NAMALWA (cell line): ENCODE data around the gene IL36RN.

Experiments
- DNase-seq: peaks from one replicate; pipeline ENCODE4 v3.0.0-alpha.2; 2015; ENCODE audit warnings: low spot score

Gene IL36RN

DNA sequence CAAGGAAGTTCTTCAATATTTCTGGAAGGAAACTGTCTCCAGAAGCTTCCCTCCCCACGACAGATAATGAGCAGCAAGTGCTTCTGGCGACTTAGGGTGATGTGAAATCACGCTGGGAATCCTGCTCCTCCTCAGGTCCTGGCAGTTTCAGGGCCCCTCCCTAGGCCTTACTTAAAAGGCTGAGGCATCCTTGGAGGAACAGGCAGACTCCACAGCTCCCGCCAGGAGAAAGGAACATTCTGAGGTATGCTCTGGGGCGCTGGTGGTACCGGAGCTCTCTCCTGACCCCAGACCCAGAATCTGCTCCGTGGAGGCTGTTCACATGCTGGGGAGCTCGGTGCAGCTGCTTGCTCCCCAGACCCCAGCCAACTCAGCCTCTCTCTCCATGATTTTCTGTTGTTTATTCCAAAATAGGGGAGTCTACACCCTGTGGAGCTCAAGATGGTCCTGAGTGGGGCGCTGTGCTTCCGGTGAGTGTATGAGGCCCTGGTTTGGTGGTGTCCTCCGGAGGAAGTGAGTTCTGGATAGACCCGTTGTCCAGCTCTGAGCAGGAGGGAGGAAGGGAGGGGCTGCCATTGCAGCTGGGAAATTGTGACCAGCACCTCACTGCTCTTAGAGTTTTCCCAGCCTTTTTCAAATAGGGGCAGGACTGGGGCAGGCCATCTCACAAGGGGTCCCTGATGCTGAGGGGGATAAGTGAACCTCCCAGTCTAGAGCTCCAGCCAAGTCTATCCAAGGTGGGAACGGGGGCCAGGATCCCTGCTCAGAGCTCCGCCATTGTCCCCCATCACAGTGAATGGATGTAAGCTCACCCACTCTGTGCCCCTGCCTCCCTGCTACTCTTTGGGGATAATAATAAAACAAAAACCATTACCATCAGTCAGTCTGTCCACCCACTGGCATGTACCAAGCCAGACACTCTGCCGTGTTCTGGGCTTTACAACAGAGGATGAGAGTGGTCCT, at the start of gene IL36RN:
Gene IL36RN, plus strand, starts transcription at position 201 of the 963 bp plus-strand sequence. Its CDS starts 241 bp downstream, at position 442.
- DNase-seq: no peak

DNA sequence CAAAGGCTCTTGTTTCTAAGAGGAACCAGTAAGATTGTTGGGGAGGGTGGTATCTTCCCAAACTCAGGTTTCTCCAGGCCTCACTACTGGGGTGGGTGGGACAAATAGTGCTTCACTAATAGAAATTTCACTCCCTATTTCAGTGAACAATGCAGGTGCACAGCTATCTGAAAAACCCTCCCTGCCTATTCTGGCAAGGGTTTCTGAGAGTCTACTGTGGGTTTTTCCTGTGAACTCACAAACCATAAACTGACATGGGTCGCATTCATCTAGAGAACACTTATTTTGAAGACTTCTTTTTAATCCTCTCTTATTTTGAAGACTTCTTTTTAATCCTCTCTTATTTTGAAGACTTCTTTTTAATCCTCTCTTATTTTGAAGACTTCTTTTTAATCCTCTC, 49.4 kb upstream of the IL36RN start:
- no peak for DNase-seq

DNA sequence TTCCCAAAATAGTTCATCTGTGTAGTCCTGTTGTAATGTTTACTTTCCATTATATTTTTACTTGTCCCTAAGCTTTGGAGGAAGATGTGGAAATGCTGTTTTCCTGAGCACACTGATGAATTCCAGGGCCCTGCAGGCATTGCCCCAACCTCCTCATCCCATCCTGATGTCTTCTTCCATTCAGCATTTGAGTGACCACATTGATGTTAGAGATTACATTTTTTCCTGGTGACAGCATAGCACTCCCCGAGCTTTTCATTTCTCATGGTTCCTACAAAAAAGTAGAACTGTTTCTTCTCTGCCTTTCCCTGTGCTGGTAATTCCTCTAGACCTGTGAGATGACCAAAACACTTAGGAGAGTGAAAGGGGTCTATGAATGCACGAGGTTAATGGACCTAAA, 48.9 kb upstream of the IL36RN start:
- no peak for DNase-seq

DNA sequence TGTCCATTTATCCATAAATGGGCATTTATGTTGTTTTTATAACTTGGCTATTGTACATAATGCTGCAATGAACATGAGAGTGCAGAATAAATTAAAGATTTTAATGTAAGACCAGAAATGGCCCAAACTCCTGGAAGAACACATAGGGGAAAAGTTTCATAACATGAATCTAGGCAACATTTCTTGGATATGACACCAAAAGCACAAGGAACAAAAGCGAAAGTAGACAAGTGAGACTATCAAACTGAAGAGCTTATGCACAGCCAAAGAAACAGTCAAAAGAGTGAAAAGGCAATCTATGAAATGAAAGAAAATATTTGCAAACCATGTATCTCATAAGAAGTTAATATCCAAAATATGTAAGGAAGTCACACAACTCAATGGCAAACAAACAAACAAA, 47.9 kb upstream of the IL36RN start:
- no peak for DNase-seq

DNA sequence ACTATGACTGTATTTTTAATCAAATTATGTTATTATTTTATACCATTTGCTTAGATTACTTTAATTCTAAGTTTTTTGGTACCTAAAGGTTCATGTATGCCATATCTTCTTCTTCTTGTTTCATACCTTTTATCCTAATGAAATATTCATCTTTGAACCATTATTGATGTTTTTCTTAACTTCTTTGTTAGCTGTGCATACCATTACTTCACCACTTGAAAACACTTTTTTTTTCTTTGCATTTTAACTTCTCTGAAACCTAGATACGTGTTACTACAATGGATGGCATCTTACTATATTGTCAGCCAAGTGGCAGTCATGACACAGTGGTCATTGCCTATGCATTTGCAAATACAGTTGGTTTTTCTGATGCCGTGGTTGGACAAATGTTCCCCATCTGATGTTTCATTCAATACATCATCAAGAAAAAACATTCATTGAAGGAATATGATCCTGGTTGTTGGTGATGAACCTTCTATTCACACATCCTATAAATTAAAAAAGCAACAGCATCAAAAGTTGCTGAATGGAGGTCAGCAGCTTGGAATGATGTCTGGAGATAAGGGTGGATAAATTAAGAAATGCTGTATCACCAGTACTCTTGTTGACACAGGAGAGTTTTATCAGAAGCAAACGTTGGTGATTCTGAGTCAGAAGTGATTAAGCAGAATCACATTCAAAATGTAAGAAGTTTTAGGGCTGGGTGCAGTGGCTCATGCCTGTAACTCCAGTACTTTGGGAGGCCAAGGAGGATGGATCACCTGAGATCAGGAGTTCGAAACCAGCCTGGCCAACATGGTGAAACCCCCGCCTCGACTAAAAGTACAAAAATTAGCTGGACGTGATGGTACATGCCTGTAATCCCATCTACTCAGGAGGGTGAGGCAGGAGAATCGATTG, 46.3 kb upstream of the IL36RN start:
- no peak for DNase-seq

DNA sequence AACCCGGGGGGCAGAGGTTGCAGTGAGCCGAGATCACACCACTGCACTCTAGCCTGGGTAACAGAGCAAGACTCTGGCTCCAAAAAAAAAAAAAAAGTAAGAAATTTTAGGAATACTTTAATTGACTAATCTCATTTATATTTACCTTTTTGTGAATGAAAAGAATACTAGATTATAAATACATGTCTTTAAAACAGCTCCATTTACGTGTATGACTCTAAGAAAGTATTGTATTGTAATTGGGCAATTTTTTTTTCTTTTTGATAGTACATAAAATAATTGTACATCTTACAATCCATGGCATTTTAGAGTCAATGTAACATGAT, 45.7 kb upstream of the IL36RN start:
- no peak for DNase-seq

DNA sequence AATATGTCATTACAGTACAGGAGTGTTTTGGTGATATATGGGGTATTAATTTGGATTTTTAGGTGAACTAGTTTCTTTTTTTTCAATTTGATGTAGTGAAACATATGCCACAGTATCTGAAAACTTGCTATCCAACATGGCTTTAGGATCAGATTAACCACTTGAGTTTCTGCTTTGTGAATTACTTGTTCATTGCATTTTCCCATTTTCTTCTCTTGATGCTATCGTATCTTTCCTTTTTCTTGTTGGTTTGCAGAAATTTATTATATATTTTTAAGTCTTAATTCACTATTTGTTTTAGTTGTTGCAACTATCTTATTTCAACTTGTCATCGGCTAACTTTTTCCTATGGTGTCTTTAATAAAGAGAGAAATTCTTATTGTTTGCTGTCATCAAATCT, 44.9 kb upstream of the IL36RN start:
- no peak for DNase-seq

DNA sequence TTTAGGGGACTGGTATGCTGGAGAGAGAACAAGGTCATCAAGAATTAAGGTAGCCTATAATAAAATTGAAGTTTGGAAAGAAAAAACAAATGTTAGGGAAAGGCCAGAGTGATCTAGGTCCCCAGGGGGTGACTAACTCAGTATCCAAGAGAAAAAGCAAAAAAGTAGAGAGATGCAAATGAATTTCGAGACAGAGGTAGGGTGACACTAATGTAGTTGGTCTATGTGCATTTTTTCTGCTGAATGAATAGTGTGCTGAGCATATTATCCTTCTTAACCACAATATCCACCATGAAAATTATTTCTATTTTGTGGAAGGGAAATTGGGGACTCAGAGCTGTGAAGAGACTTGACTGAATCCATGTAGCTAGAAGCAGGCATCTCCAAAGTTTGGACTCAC, 44.0 kb upstream of the IL36RN start:
- DNase-seq: no peak

DNA sequence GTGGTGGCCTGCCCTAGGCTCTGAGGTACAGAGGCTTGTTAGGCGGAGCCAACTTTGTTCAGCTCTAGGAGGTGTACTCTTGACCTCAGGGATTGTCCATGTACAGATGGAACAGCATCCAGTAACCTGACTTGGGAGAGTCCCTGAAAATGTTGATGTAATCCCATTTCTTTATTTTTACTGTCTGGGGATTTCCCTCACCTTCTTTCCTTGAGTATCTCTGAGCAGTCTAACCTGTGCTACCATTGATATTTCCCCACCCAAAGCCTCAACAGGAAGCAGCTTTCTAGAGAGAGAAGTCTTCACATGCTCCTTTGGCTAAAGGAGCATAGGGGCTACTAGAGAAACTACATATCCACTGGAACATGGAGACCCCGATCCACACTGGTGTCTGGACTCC, 43.3 kb upstream of the IL36RN start:
- DNase-seq: no peak

DNA sequence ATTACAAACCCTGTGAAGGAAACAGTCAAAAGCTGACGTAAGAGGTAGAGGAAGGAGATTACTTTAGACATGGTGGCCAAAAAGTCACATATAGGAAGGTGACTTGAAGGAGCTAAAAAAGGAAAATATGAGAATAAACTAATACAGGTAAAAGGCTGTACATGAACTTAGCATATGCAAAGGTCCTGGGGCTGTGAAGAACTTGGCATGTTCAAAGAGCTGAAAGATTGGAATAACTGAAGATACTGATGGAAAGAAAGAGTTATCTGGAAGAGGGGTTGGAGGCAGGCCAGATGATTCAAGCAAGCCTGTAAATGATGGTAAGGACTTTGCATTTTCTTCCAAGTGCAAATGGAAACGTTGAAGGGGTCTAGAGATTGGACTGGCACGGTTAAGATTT, 40.5 kb upstream of the IL36RN start:
- no peak for DNase-seq

DNA sequence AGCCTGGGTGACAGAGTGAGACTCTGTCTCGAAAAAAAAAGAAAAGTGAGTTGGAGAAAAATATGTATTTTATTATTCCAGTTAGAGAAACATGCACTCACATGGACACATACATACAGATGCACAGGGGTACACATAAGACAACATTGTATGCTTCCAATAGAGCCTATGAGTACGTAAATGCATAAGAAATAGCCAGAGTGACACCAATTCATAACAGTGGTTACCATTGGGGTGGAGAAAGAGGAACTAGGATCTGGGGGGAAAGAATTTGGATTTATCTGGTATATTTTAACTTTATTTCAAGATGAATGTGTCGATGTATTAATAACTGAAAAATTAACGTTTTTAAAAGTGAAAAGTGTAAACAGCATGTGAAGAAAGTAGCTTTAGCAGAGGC, 37.7 kb upstream of the IL36RN start:
- no peak for DNase-seq

DNA sequence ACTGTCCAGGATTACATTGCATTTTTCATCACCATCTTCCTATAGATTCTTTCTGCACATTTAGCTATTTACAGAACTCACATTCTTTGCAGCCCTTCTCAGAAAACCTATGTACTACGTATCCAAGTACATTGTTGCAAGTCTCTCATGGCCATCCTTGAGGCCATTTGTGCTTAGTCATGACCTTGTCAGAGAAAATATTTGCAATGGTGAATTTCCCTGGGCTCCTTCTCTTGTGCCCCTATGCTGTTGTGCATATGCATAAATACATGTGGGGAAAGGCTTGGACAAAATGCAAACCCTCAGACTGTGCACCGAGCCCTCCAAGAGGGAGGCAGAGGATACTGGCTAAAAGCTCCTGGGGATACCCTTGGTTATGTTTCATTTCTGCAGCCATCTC, 34.2 kb upstream of the IL36RN start:
- no peak for DNase-seq

DNA sequence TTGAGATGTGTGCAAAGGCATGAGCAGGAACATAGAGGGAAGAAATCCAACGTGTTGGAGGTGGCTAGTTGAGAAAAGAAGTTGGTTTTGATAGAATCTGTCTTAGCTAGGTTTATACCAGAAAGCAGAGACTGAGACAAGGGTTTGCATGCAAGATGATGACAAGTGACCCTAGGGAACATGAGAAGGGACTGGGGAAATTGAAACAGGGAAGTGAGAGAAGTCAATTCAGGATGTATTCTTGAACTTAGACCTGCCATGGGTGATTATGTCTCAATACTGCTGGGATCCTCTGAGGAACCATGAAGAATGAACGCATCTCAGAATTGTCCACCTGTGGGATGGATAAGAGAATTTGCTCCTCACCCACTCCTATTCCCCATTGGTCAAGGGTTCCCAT, 33.3 kb upstream of the IL36RN start:
- DNase-seq: no peak

DNA sequence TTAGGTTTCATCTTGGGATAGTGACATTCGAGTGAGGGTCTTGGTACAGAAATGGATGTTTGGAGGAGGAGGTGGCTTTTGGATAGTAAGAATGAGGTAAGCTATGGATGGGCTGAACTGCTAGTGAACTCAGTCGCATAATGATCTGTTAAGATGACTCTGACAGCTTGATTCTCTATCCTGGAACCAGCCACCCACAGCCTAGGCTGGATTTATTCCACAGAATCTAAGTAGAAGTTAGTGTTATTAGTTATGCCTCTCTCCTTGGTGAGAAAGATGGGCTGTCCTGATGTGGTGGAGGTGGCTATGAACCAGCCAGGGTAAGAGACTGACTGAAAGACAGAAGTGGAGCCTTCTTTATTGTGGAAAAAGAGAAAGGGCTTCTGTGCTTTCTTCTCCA, 31.3 kb upstream of the IL36RN start:
- DNase-seq: no peak

DNA sequence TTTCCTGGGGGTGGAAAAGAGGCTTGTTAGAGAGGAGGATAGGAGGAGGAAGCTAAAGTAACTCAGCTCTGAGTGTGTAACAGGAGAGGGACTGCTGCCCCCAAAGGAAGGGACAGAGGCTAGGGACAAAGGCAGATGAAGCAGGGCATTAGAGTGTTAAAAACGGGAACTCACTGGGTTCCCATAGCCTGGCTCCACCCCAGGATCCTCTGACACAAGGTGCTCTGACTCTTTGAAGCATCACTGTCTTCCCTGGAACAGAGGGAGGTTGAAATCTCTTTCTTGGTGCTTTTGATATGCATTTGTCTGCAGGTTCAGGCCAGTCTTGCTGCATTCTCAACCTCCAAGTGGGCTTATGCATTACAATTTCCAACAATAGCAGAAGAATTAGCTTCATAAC, 30.9 kb upstream of the IL36RN start:
- DNase-seq: no peak

DNA sequence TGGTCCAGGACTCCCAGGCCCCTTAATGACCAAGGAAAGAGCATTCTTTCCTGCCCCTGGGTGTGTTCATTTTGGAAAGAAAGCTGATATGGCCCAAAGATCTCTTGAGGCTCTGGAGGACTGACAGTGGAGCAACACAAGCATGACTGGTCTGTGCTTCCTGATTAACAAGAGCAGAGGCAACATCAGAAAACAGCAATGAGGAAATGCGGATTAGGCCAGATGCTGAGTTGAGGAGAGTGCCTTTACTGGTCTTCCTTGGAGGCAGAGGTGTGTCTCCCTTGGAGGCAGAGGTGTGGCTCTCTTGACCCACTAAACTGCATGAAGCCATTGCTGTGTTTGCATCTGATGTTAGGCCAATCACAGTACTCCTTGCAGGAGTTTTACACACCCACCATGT, 26.3 kb upstream of the IL36RN start:
- DNase-seq: no peak

DNA sequence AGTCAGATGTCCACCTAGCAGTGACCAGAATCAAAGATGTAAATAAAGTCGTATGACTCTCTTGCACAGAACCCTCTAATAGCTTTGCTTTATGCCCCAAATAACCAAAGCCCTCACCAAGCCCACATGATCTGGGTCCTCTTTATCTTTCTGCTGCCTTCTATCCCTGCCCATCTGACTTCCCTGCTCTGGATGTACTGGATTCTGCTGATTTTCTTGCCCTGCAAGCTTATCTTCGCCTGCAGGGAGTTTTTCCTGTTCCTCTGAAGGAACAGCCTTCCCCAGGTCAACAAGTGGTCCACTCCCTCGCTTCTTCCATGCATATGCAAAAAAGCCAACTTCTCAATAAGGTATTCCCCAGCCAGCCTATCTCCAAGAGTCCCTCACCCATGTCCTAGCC, 25.0 kb upstream of the IL36RN start:
- no peak for DNase-seq

DNA sequence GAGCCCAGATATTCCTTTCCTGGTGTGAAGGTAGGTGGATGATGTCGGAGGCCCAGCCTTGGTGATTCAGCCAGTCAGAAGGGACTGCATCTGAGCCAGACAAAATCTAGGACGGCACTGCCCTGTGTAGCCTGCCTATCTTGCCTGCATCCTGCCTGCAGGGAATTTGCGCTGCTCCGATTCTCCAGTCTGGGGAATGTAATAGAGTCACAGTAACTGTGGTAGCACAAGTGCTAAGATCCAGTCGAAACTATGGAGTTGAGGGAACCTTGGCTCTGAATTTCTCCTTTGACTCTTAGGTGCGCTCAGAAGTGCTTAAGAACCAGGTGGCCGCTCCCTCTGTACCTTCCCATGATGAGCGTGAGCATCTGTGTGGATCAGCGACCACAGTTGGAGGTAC, 22.2 kb upstream of the IL36RN start:
- no peak for DNase-seq

DNA sequence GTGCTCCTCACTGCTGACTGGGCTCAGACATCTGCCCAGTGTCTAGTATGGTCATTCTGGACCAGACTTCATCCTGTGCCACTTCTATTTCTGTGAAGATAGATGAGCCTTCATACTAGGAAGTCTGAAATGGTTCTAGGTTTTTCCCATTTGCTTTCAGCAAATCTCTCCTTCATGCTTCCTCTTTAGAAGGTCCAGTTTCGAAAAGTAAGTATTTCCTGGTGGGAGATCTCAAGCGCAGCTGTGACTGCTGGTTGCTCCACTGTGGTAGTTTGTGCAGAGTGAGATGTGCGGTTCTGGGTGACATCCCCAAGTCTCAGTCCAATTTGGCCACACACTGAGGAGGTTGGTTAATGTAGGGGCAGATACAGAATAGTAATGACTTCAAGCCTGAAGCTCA, 20.7 kb upstream of the IL36RN start:
- no peak for DNase-seq

DNA sequence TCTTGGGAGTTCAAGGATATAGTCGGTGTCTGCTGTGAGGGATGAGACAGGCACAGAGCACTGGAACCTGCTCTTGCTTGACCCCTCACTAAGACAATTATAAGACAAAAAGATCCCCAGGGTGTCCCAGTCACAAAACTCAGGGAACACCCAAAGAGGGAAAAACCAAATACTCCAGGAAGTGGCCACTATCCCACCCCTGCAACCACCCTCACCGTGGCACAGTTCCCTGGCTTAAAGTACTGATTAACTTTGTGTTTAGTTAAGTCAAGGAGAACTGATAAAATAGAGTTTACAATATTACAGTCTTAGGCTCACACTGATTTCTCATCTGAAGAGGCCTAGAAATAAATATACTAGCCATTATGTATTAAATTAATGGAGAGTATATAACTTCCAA, 19.8 kb upstream of the IL36RN start:
- DNase-seq: no peak

DNA sequence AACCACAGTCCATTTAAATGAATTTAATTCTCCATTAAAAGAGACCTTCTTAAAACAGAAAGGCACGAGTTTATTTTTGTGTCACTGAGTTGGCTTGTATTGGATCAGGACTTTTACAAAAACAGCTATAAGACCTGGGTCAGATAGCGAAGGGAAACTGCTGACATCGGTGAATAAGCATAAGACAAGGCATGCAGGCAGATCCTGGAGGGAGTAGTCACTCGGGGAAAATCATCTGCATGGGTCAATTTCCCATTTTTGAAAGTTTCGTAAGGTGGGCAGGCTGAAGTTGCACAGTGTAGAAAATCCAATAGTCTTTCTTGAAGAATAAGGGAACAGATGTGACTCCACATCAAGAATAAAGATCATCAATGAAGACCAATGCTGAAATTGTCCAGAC, 19.3 kb upstream of the IL36RN start:
- DNase-seq: no peak

DNA sequence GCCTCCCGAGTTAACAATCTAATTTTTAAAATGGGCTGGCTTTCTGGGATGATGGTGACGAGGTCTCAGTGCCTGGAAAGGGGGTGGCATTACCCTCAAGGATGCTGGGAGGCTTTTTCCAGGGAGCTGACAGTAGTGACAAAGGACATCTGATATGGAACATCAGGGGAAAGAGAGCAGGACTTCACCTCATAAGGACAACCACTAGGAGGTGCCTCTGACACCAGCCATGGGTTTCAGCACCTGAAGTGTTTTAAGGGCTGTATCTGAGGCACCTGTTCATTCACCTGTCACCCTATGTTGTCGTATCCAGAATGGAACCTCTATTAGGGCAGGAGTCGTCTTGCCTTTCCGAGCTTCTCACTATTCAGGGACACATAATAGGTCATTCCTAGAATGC, 17.1 kb upstream of the IL36RN start:
- DNase-seq: peak; percentile 6

DNA sequence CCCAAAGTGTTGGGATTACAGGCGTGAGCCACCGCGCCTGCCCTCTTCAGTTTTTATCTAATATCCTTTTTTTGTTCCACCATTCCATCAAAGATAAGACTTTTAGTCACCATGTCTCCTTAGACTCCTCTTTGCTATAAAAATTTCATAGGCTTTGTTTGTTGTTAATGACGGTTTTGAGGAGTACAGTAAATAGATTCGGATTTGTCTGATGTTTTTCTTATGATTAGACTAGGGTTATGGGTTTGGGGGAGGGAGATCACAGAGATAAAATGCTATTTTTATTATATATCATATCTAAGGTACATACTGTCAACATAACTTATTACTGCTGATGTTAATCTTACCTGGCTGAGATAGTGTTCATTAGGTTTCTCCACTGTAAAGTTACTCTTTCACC, 12.5 kb upstream of the IL36RN start:
- DNase-seq: no peak
